Measurements from ENCODE around the gene NTSR1.

DNA sequence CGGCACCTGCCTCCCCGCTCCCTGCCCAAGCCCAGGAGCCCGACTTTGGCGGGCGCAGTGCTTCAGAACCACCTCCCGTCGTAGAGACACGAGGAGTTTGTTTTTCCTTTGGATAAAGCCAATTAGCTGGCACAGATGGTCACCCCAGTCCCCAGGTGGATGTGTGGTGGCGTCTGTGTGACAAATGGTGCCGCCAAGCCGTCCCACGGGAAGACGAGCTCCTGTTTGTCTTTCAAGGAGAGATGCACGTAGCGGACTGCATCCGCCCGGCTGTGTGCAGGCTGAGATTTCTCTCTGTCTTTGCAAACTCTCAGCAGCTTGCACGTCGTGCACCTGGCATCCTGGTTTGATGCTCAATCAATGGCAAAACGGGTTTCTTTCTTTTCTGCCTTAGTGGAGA lies 71.6 kb downstream of the NTSR1 start:
- TF ChIP-seq, protein P1, sequence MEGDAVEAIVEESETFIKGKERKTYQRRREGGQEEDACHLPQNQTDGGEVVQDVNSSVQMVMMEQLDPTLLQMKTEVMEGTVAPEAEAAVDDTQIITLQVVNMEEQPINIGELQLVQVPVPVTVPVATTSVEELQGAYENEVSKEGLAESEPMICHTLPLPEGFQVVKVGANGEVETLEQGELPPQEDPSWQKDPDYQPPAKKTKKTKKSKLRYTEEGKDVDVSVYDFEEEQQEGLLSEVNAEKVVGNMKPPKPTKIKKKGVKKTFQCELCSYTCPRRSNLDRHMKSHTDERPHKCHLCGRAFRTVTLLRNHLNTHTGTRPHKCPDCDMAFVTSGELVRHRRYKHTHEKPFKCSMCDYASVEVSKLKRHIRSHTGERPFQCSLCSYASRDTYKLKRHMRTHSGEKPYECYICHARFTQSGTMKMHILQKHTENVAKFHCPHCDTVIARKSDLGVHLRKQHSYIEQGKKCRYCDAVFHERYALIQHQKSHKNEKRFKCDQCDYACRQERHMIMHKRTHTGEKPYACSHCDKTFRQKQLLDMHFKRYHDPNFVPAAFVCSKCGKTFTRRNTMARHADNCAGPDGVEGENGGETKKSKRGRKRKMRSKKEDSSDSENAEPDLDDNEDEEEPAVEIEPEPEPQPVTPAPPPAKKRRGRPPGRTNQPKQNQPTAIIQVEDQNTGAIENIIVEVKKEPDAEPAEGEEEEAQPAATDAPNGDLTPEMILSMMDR (conservative IDR thresholded peaks at IDR 0.05; ENCODE audit: low read depth, low read length) = no peak
- no peak for TF ChIP-seq EZH2 (IDR thresholded peaks at IDR 0.05; ENCODE audit: borderline replicate concordance, low read depth, low read length, poor library complexity, severe bottlenecking)
